Gastroesophageal sphincter (tissue), 3 donors: Measurements from ENCODE around the gene FRMD1.

Experiments used
- CTCF ChIP-seq, 4 experiments: fragments of 200-600 bp in 2 of 4; fragments of 450-650 bp in 2 of 4; sonication (generic) in 1 of 4; IDR thresholded peaks; one replicate each; pipeline ENCODE4 v1.5.1; 2017 to 2019; ENCODE audit warnings: antibody characterized with exemption in 4 of 4, mild to moderate bottlenecking in 2 of 4, moderate library complexity in 2 of 4
- POLR2A ChIP-seq, 2 donors: fragments of 450-650 bp; IDR thresholded peaks; one replicate each; pipeline ENCODE4 v1.6.1; 2017; ENCODE audit warnings: antibody characterized with exemption in 2 of 2, mild to moderate bottlenecking in 2 of 2, moderate library complexity in 1 of 2
- POLR2AphosphoS5 ChIP-seq: sonication (generic); formaldehyde crosslinking; IDR thresholded peaks from one replicate; pipeline ENCODE4 v1.6.1; 2017; ENCODE audit warnings: antibody characterized with exemption

- TF ChIP-seq POLR2A (IDR thresholded peaks at IDR 0.05), result no peak
- TF ChIP-seq POLR2AphosphoS5, result no peak
- TF ChIP-seq CTCF (IDR thresholded peaks at IDR 0.05), result no peak
Observed at GRCh38 chr6:168075216-168075615, 3.8 kb downstream of the FRMD1 start.
